Activated CD4-positive, alpha-beta T cell treated with anti-CD3 and anti-CD28 coated beads, Interleukin-10, Interleukin-2, amounts not matched to agents 100 ng/mL and 50 ng/mL, durations not matched to agents 16 hours and 8 hours (primary cell): ENCODE data around the gene CDKN1C.

Experiments
- DNase-seq: peaks from one replicate; pipeline ENCODE4 v3.0.0-alpha.2; 2020

Gene CDKN1C

GRCh38 chr11:2867142-2867541, 18.4 kb downstream of the CDKN1C start:
- DNase-seq, result no peak

GRCh38 chr11:2865922-2866577, 19.5 kb downstream of the CDKN1C start:
- DNase-seq, result no peak

- DNase-seq, result no peak
These were observed 20.7 kb downstream of the CDKN1C start for GRCh38 chr11:2864901-2865300.

DNA sequence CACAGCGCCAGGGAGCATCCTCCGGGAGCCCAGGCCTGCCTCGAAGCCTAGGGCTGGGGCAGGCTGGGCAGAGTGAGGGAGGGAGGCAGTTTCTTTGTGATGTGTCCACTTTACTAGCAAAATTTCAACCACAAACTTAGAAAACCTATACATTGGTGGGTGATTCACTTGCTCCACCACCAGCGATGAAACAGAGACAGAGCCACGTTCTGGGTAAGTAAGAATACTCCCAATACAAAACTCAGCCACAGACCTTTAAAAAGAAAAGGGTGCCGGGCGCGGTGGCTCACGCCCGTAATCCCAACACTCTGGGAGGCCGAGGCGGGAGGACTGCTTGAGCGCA, 22.3 kb downstream of the CDKN1C start:
- DNase-seq, result no peak

- DNase-seq, result no peak
These were observed 22.9 kb downstream of the CDKN1C start for GRCh38 chr11:2862395-2863275.

- DNase-seq, result peak; percentile 13
These were observed 24.9 kb downstream of the CDKN1C start for GRCh38 chr11:2860636-2861035.

GRCh38 chr11:2859699-2860037, 25.9 kb downstream of the CDKN1C start:
- DNase-seq, result no peak

- no peak for DNase-seq
These were observed 26.4 kb downstream of the CDKN1C start for GRCh38 chr11:2858995-2859698.

GRCh38 chr11:2857918-2858317, 27.7 kb downstream of the CDKN1C start:
- no peak for DNase-seq

GRCh38 chr11:2857276-2857675, 28.3 kb downstream of the CDKN1C start:
- DNase-seq, result no peak

GRCh38 chr11:2855162-2855561, 30.4 kb downstream of the CDKN1C start:
- no peak for DNase-seq

- DNase-seq, result no peak
These were observed 31.5 kb downstream of the CDKN1C start for GRCh38 chr11:2853997-2854560.

- no peak for DNase-seq
These were observed 32.2 kb downstream of the CDKN1C start for GRCh38 chr11:2853401-2853800.

- DNase-seq, result no peak
These were observed 35.4 kb downstream of the CDKN1C start for GRCh38 chr11:2849994-2850770.

DNA sequence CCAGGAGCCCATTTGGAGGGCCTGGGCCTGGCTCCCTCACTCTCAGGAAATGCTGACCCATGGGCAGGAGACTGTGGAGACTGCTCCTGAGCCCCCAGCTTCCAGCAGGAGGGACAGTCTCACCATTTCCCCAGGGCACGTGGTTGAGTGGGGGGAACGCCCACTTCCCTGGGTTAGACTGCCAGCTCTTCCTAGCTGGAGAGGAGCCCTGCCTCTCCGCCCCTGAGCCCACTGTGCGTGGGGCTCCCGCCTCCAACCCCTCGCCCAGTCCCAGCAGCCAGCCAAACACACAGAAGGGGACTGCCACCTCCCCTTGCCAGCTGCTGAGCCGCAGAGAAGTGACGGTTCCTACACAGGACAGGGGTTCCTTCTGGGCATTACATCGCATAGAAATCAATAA, 37.1 kb downstream of the CDKN1C start:
- DNase-seq, result no peak

GRCh38 chr11:2847561-2847960, 38.0 kb downstream of the CDKN1C start:
- no peak for DNase-seq

- DNase-seq, result no peak
These were observed 39.1 kb downstream of the CDKN1C start for GRCh38 chr11:2846470-2846869.

DNA sequence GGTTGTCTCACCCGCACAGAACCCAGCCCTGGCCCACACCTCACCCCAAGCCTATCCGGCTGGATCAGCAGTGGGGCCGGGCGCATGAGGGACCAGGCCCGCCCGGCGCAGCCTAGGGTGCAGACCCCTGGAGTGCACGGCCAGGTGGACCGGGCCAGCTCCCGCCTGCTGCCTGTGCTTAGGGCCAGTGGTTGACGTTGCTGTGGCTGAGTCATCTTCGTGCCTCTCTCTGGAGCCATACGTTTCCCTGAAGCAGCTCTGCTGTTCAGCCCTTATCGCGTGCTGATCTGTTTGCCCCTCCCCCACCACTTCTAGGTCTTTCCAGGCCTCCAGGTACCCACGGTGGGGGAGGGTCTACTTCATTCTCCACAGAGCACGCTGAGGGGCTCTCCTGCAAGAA, 39.5 kb downstream of the CDKN1C start:
- DNase-seq, result no peak

DNA sequence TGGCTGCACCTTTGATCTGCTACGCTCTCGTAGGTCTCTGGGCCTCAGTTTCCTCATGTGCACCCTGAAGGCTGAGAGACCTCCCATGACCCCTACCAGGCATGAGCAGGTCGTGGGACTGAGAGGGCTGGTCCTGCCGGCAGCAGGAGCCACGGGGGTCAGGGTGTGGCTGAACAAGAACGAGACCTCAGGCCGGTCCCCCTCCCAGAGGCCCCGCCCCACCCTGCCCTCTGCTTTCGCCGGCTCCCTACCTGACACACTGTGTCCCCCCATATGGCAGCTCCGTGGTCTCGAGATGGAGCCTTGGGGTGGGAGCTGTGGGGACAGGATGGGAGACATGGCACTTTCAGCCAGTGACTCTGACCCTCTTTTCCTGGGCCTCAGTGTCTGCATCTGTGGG, 40.6 kb downstream of the CDKN1C start:
- DNase-seq, result no peak

DNA sequence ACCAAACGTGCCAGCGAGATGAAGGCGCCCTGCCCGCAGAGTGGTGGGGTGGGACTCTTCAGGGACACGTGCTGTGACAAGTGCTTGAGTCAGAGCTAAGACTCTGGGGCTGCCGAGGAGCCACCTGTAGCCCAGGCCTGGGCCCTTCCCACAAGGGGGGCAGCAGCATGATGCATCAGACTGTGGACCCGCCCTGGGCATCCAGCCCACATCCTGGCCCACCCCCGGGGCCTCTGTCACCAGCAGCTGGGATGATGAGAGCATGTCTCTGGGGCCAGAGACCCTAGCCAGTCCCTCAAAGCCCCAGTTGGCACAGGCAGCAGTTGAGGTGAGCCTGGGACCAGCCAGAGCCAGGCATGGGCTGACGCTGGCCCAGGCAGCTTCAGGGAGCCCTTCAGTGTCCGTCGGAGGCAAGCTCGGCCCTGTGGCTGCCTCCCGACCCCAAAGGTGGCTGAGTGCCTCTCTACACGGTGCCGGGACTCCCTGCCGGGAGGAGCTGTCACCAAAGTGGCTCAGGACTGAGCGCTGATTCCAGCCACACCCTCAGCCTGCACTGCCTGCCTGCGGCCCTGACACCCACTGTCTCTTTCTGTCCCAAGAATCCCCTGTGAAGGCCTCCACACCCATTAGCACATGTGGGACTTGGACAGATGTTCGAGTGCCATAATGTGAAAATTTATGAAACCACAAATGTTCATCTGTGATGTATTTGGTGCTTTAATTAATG, 41.3 kb downstream of the CDKN1C start:
- DNase-seq, result no peak

DNA sequence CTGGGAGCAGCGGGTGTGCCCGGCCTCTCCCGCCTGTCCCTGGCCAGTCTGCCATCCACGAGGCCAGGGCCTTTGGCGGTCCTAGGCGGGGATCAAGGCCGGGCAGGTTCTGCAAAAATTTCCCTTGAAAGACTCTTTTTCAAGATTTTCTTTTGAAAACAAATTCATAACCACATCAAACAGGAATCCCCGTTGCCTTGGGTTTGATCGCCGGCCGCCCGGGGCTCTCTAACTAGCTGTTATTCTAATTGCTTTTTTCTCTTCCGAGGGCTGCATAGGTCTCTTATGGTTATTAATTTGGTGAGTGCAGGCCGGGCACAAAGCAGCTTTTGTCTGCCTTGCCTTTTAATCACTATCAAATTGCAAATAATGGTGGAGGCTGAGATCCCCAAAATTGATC, 42.0 kb downstream of the CDKN1C start:
- no peak for DNase-seq

- DNase-seq, result no peak
These were observed 42.7 kb downstream of the CDKN1C start for GRCh38 chr11:2842876-2843275.
